ENCODE data around the gene MPRIP.

The MPRIP gene

GRCh38 chr17:17050346-17051345 is 8.4 kb downstream of the MPRIP start:
- no peak for DNase-seq (ENCODE audit: low read depth, low spot score)

- DNase-seq (ENCODE audit: low read depth, low spot score), result no peak
These were observed 9.1 kb downstream of the MPRIP start for GRCh38 chr17:17051380-17051779.

GRCh38 chr17:17051791-17052461 is 9.7 kb downstream of the MPRIP start:
- no peak for DNase-seq (ENCODE audit: low read depth, low spot score)

- no peak for DNase-seq (ENCODE audit: low read depth, low spot score)
These were observed 10.4 kb downstream of the MPRIP start for GRCh38 chr17:17052462-17053221.

GRCh38 chr17:17053446-17054379 is 11.5 kb downstream of the MPRIP start:
- DNase-seq (ENCODE audit: low read depth, low spot score), result no peak

- no peak for DNase-seq (ENCODE audit: low read depth, low spot score)
These were observed 12.4 kb downstream of the MPRIP start for GRCh38 chr17:17054636-17055035.

GRCh38 chr17:17055286-17056155 is 13.3 kb downstream of the MPRIP start:
- no peak for DNase-seq (ENCODE audit: low read depth, low spot score)

- no peak for DNase-seq (ENCODE audit: low read depth, low spot score)
These were observed 13.9 kb downstream of the MPRIP start for GRCh38 chr17:17056156-17056539.

GRCh38 chr17:17057057-17057551 is 14.8 kb downstream of the MPRIP start:
- DNase-seq (ENCODE audit: low read depth, low spot score), result no peak

- no peak for DNase-seq (ENCODE audit: low read depth, low spot score)
These were observed 16.0 kb downstream of the MPRIP start for GRCh38 chr17:17058304-17058703.

GRCh38 chr17:17059301-17059890 is 17.1 kb downstream of the MPRIP start:
- no peak for DNase-seq (ENCODE audit: low read depth, low spot score)

GRCh38 chr17:17060001-17060922 is 18.0 kb downstream of the MPRIP start:
- DNase-seq (ENCODE audit: low read depth, low spot score), result no peak

- no peak for DNase-seq (ENCODE audit: low read depth, low spot score)
These were observed 18.7 kb downstream of the MPRIP start for GRCh38 chr17:17060930-17061329.

GRCh38 chr17:17061516-17061915 is 19.3 kb downstream of the MPRIP start:
- DNase-seq (ENCODE audit: low read depth, low spot score), result no peak

GRCh38 chr17:17062356-17062755 is 20.1 kb downstream of the MPRIP start:
- no peak for DNase-seq (ENCODE audit: low read depth, low spot score)

GRCh38 chr17:17062866-17063265 is 20.6 kb downstream of the MPRIP start:
- no peak for DNase-seq (ENCODE audit: low read depth, low spot score)

- no peak for DNase-seq (ENCODE audit: low read depth, low spot score)
These were observed 21.4 kb downstream of the MPRIP start for GRCh38 chr17:17063546-17064122.

- no peak for DNase-seq (ENCODE audit: low read depth, low spot score)
These were observed 22.1 kb downstream of the MPRIP start for GRCh38 chr17:17064322-17064721.
